LNCaP clone FGC (cell line): ENCODE results near the gene NANS.

ENCODE experiments used
- DNase-seq: peaks from one replicate; pipeline ENCODE4 v3.0.0-alpha.2; 2011; ENCODE audit warnings: low read depth
- H3K4me3 ChIP-seq: 2 replicates; pipeline ENCODE4 v1.5.1; 2011; ENCODE audit warnings: mild to moderate bottlenecking, low read depth, low read length, control low read depth
- CTCF ChIP-seq: IDR thresholded peaks from 2 replicates; pipeline ENCODE4 v1.5.1; 2012; ENCODE audit warnings: mild to moderate bottlenecking; ENCODE audit not compliant: control insufficient read depth, insufficient read depth; ENCODE audit errors: extremely low read depth

Gene NANS

DNA sequence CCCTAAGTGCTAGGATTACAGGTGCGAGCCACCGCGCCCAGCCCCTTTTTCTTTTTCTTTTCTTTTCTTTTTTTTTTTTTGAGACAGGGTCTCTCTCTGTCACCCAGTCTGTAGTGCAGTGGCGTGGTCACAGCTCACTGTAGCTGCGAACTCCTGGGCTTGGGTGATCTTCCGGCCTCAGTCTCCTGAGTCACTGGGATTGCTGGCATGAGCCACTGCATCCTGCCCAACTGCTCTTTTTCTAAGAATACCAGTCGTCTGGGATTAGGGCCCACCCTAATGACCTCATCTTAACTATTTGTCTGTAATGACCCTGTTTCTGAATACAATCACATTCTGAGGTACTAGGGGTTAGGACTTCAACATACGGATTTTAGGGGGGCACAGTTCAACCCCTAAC lies 34.1 kb upstream of the NANS start:
- no peak for DNase-seq
- H3K4me3 ChIP-seq = no peak overlapping the region
- TF ChIP-seq CTCF = no peak

DNA sequence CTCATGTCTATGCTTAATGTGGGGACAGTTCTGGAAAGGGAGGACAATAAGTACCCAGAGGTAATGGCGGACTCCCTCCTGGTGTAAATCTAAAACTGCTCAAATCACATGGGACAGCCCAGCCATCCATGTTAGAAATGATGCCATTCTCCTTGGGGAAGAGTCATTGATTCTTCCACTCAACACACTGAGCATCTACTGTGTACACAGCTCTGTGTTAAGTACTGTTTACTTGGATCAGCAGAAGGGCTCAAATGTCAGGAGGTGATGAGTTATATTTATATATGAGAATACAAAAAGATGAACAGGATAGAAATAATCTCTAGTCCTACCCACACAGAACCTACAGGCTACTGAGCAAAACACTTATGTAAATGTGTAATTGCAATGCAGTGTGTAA lies 31.8 kb upstream of the NANS start:
- DNase-seq = no peak
- no peak overlapping the region for H3K4me3 ChIP-seq
- TF ChIP-seq CTCF = no peak

GRCh38 chr9:98031169-98031568 lies 25.4 kb upstream of the NANS start:
- H3K4me3 ChIP-seq = no peak overlapping the region
- no peak for TF ChIP-seq CTCF
- DNase-seq = no peak

DNA sequence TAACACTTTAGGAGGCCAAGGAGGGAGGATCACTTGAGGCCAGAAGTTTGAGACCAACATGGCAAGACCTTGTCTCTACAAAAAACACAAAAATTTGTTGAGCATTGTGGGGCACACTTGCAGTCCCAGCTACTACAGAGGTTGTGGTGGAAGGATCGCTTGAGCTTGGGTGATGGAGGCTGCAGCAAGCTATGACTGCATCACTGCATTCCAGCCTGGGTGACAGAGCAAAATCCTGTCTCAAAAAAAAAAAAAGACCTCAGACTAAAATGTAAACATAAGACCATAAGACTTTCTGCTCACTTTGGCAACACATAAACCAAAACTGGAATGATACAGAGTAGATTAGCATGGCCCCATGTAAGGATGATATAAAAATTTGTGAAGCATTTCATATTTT lies 24.6 kb upstream of the NANS start:
- no peak for TF ChIP-seq CTCF
- no peak for DNase-seq
- H3K4me3 ChIP-seq = no peak overlapping the region

DNA sequence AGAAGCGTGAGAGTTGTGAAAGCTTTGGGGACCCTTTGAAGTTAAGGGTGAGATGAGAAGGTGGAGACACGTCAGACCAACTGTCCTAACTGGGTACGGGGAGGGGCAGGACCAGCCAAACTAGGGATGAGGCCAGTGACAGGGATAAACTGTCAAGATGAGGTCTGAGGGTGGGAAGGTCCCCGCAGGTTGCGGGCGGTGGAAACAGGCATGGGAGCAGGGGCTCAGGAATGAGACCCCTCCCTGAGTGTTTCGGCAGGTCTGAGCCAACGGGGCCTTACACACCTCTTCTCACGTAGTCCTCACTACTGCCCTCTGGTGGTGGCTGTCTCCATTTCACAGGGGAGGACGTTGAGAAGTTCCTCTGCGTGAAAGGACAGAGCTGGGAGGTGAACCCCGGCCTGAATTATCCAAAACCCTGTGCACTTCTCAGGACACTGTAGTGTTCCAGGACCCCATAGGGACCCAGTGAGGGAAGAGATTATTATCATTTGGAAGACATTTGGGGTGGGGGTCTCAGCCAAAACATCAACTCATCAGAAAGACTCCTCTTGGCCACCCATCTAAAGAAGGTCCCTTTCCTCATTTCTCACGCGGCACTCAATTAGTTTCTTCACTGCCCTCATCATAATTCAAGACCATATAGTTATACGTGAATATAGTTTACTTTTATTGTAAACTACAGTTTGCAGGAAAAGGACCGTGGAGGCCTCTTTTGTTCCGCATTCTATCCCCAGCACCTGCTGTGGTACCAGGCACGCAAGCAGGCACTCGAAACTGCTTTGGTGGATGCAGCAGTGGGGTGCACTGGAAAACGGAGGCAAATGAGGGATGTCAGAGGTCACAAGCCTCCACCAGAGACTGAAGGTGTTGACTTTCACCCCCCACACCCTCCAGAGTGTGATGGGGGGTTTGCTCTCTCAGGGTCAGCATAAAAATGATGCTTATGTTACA lies 21.7 kb upstream of the NANS start:
- TF ChIP-seq CTCF = peak; percentile 76
- DNase-seq = no peak
- no peak overlapping the region for H3K4me3 ChIP-seq

GRCh38 chr9:98037357-98037756 lies 19.2 kb upstream of the NANS start:
- TF ChIP-seq CTCF = no peak
- no peak overlapping the region for H3K4me3 ChIP-seq
- DNase-seq = no peak

GRCh38 chr9:98038958-98039357 lies 17.6 kb upstream of the NANS start:
- no peak for DNase-seq

More at GRCh38 chr9:98038958-98039357, 17.6 kb upstream of the NANS start:
- no peak for TF ChIP-seq CTCF
- no peak overlapping the region for H3K4me3 ChIP-seq
